HG03066 (cell line): ENCODE data around the gene LSM4.

Source experiments
- ATAC-seq: cut with Tn5 transposase; IDR thresholded peaks from one replicate; pipeline ENCODE4 v1.9.1; 2021; ENCODE audit warnings: low read depth; ENCODE audit not compliant: unreplicated experiment

LSM4 gene

GRCh38 chr19:18261474-18261873 lies 61.4 kb downstream of the LSM4 start:
- ATAC-seq = no peak

GRCh38 chr19:18259893-18260292 lies 63.0 kb downstream of the LSM4 start:
- ATAC-seq = no peak

GRCh38 chr19:18257503-18258470 lies 65.1 kb downstream of the LSM4 start:
- ATAC-seq = no peak
